Neutrophil (primary cell): Measurements from ENCODE around the gene NFIB.

Source experiments
- H3K27ac ChIP-seq: fragments of 200-600 bp; sonication (generic); 2 replicates; pipeline ENCODE4 v1.5.1; 2016; ENCODE audit warnings: mild to moderate bottlenecking, moderate library complexity
- H3K27me3 ChIP-seq: fragments of 200-600 bp; sonication (generic); 2 replicates; pipeline ENCODE4 v1.6.0; 2016; ENCODE audit warnings: mild to moderate bottlenecking
- H3K36me3 ChIP-seq: fragments of 200-600 bp; sonication (generic); 2 replicates; pipeline ENCODE4 v1.5.1; 2017
- H3K4me1 ChIP-seq, 2 experiments: fragments of 200-600 bp in 1 of 2; sonication (generic) in 1 of 2; 1 replicate in 1 of 2; 2 replicates in 1 of 2; pipeline versions ENCODE4 v1.5.1 to v1.6.1; 2013 to 2016; ENCODE audit warnings: low read depth in 1 of 2, low read length in 1 of 2, mild to moderate bottlenecking in 1 of 2, moderate library complexity in 1 of 2; ENCODE audit not compliant: control insufficient read depth in 1 of 2, insufficient read depth in 1 of 2
- H3K4me3 ChIP-seq, 2 experiments: fragments of 200-600 bp in 1 of 2; sonication (generic) in 1 of 2; 1 replicate in 1 of 2; 2 replicates in 1 of 2; pipeline ENCODE4 v1.5.1; 2013 to 2016; ENCODE audit warnings: low read depth in 1 of 2, low read length in 1 of 2, mild to moderate bottlenecking in 1 of 2, moderate library complexity in 1 of 2
- H3K9me3 ChIP-seq: fragments of 200-600 bp; sonication (generic); 2 replicates; pipeline ENCODE4 v1.5.1; 2016
- TF ChIP-seq, protein P1 (sequence below): fragments of 200-600 bp; sonication (generic); IDR thresholded peaks from 2 replicates; pipeline ENCODE4 v1.5.1; 2016; ENCODE audit warnings: antibody characterized with exemption

Gene NFIB

DNA sequence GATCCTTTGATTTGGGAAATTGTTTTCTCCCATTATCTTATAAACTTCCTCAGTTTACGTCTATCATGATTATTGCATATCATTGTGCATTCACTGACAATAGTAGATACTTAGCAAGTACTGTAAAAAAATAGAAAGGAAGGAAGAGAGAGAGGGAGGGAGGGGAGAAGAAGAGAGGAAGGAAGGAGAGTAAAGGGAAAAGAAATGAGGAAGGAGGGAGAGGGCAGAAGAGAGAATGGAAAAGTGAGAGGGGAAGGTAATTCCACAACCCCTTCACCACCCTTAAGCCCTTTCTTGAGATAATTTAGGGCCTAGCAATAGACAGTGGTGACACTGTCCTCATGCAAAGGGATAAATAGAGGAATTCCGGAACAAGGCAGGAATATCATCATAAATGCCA, 64.4 kb downstream of the NFIB start:
- Histone ChIP-seq H3K27me3 (no peaks in the 10 kb centered on the region), H3K4me3 (no peak overlapping the region), H3K27ac (no peak overlapping the region), H3K36me3 (no peaks in the 10 kb centered on the region), H3K4me1 (no peaks in the 10 kb centered on the region), H3K9me3 (no peaks in the 10 kb centered on the region)
- TF ChIP-seq, protein P1, sequence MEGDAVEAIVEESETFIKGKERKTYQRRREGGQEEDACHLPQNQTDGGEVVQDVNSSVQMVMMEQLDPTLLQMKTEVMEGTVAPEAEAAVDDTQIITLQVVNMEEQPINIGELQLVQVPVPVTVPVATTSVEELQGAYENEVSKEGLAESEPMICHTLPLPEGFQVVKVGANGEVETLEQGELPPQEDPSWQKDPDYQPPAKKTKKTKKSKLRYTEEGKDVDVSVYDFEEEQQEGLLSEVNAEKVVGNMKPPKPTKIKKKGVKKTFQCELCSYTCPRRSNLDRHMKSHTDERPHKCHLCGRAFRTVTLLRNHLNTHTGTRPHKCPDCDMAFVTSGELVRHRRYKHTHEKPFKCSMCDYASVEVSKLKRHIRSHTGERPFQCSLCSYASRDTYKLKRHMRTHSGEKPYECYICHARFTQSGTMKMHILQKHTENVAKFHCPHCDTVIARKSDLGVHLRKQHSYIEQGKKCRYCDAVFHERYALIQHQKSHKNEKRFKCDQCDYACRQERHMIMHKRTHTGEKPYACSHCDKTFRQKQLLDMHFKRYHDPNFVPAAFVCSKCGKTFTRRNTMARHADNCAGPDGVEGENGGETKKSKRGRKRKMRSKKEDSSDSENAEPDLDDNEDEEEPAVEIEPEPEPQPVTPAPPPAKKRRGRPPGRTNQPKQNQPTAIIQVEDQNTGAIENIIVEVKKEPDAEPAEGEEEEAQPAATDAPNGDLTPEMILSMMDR, result no peak

DNA sequence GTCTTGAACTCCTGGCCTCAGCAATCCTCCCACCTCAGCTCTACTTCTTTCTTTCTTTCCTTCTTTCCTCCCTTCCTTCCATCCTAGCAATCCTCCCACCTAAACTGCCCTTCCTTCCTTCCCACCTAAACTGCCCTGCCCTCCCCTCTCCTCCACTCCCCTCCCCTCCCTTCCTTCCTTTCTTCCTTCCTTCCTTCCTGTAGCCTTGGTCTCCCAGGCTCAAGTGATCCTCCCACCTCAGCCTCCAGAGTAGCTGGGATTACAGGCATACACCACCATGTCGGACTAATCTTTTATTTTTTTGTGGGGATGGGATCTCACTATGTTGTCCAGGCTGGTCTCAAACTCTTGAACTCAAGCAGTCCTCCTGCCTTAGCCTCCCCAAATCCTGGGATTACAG, 65.8 kb downstream of the NFIB start:
- H3K4me1 ChIP-seq, result no peaks in the 10 kb centered on the region
- H3K36me3 ChIP-seq, result no peaks in the 10 kb centered on the region
- no peak overlapping the region for H3K4me3 ChIP-seq
- no peaks in the 10 kb centered on the region for H3K9me3 ChIP-seq
- no peak overlapping the region for H3K27ac ChIP-seq
- TF ChIP-seq, protein P1, result no peak
- no peaks in the 10 kb centered on the region for H3K27me3 ChIP-seq

DNA sequence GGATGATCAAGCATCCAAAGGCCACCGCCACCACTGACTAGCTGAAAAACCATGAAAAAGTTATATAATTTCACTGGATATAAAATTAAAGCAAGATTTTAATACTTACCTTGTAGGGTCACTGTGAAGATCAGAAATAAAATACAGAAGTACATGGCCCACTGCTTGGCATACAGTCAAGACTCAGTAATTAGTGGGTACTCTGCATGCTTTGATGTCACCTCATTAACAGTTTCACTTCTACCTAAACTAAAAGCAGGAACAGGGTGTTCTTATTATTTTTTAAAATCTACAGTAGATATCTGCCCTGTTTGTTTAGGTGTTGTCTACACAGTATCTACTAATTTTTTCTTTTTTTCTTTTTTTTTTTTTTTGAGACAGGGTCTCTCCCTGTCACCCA, 66.4 kb downstream of the NFIB start:
- Histone ChIP-seq H3K4me3 (no peak overlapping the region), H3K9me3 (no peaks in the 10 kb centered on the region), H3K4me1 (no peaks in the 10 kb centered on the region), H3K27ac (no peak overlapping the region), H3K27me3 (no peaks in the 10 kb centered on the region), H3K36me3 (no peaks in the 10 kb centered on the region)
- TF ChIP-seq, protein P1, result no peak

DNA sequence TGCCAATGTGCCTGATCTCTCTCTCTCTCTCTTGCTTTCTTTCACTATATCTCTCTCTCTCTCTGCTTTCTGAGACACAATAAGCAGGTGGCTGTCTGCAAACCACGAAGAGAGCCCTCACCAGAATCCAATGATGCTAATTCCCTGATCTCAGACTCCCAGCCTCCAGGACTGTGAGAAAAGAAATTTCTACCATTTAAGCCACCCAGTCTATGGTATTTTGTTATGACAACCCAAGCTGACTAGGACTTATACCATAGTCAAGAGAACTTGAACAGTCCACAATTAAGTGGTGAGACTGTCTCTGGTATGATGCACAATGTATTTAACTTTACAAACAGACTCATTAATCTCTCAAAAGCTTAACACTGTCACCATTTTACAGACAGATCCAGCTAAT, 67.0 kb downstream of the NFIB start:
- H3K4me1 ChIP-seq, result no peaks in the 10 kb centered on the region
- no peak overlapping the region for H3K4me3 ChIP-seq
- no peaks in the 10 kb centered on the region for H3K27me3 ChIP-seq
- H3K9me3 ChIP-seq, result no peaks in the 10 kb centered on the region
- TF ChIP-seq, protein P1, result no peak
- H3K27ac ChIP-seq, result no peak overlapping the region
- no peaks in the 10 kb centered on the region for H3K36me3 ChIP-seq

DNA sequence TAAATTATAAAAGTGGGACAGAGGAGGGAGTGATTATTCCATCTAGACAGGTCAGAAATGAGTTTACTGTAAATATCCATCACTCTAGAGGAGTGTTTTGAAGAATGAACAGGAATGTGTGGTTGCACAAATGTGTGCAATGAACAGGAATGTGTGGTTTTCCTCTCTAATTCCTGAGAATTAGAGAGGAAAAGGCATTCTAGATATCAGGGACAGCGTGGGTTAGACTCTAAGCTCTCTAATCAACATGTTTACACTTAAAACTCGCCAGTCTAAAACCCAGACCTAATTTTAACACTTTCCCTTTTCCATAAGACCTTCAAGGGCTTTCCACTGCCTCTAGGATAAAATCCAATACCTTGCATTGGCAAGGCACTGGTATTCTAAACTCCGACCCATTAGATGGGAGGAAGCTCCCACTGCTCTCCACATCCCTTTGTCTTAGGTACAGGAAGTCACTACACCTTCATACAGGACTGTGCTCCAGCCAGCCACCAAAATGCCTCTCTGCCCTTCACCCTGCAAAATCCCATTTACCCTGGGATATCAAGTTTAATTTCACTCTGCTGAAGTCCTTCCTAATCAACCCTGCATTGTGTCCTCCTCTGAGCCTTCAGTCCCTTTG, 67.9 kb downstream of the NFIB start:
- H3K9me3 ChIP-seq, result no peaks in the 10 kb centered on the region
- no peaks in the 10 kb centered on the region for H3K4me1 ChIP-seq
- H3K4me3 ChIP-seq, result no peak overlapping the region
- no peaks in the 10 kb centered on the region for H3K27me3 ChIP-seq
- H3K27ac ChIP-seq, result no peak overlapping the region
- TF ChIP-seq, protein P1, result no peak
- H3K36me3 ChIP-seq, result no peaks in the 10 kb centered on the region
